NCI-H1105 treated with DMSO at 0.1 percent for 48 hours (cell line): Measurements from ENCODE around the gene HYAL2.
"Not testable (repeated sequence)": the region's sequence is repeated elsewhere in the genome, so short reads cannot be mapped to it uniquely, and the experiment has no call there.

ENCODE experiments used
- DNase-seq: peaks from one replicate; lab custom pipeline; 2025; lab: John Stamatoyannopoulos, UW

Gene HYAL2

GRCh38 chr3:50290161-50290641, 32.3 kb downstream of the HYAL2 start:
- DNase-seq: no peak

DNA sequence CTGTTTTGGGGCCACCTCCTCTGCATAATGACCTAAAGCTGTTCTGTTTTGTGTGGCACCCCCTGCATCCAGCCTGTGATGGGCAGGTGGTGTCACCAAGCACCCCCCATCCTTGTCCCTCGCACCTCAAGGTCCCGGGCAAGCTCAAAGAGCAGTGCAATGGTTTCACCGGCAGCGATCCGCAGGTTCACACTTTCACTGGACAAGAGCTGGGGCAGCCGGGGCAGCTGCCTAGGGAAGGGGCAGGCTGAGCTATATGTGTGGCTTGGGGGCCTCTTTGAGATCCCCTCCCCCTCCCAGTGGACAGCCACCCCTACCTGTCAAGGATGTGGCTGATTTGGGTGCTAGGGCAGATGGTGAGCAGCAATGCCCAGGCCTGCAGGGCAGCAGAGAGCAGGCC, 33.4 kb downstream of the HYAL2 start:
- no peak for DNase-seq

- no peak for DNase-seq
Measured at GRCh38 chr3:50288387-50289007, 34.0 kb downstream of the HYAL2 start.

GRCh38 chr3:50287262-50287661, 35.3 kb downstream of the HYAL2 start:
- no peak for DNase-seq

GRCh38 chr3:50286322-50287227, 36.0 kb downstream of the HYAL2 start:
- DNase-seq: no peak

DNA sequence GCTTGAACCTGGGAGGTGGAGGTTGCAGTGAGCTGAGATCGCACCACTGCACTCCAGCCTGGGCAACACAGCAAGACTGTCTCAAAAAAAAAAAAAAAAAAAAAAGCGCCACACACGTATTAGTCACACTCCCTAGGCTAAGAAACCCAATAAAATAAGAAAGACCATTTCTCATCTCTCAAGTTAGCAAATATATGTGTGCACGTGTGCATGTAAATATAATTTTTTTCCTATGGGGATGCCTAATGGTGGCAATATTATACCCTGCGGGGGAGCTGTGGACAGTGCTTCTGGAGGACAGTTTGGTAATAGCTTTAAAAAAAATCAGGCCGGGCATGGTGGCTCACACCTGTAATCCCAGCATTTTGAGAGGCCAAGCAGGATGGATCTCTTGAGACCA, 38.4 kb downstream of the HYAL2 start:
- not testable (repeated sequence) for DNase-seq

DNA sequence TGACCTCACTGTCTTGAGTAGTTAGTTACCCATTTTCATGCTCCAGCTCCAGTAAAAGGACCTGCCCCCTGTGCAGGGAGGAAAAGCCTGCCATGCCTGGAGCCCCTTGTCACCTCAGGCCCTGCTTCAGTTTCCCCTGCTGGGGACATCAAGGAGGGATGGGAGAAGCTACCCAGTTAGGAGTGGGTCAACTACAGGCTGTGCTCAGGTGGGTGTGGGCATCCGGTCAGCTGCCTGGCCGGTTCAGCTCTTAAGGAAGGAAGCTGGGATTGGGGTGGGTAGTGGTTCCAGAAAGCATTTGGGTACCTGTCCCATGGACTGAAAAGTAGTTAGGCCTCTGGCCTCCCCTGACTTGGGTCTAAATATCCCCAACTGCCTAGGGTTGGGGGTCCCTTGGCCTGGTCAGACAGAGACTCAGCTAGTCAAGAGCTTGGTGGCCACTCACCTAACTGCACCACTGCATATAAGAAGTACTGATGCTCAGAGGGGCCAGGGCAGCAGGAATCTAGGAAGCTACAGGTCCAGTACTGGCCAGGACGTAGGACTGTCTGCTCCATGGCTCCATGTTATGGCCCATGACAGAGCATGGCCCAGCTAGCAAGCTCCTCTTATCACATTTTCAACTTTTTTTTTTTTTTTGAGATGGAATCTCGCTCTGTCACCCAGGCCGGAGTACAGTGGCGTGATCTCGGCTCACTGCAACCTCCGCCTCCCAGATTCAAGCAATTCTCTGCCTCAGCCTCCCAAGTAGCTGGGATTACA, 43.1 kb downstream of the HYAL2 start:
- no peak for DNase-seq

DNA sequence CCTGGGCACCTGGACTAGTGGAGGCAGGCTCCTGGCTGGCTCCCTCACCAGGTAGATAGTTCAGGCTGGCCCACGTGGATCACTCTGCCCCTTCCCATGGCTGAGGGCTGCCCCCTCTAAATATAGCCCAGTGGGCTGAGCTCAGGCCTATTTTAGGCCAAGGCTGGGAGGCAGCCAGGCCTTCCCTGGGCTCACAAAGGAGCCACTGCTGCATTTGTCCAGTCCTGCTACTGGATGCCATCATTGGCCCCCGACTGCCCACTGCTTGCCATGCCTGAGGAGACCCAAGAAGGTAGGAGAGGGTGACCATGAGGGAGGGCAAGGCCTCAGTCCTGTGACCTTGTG, 43.7 kb downstream of the HYAL2 start, which contains the start of gene LSMEM2:
Gene LSMEM2 (plus strand): TSS at position 208 of the 345 bp plus-strand sequence. CDS start 27 bp downstream, at position 235.
- DNase-seq: no peak

GRCh38 chr3:50278123-50278879, 44.2 kb downstream of the HYAL2 start:
- no peak for DNase-seq

GRCh38 chr3:50276762-50277101, 45.8 kb downstream of the HYAL2 start:
- no peak for DNase-seq

DNA sequence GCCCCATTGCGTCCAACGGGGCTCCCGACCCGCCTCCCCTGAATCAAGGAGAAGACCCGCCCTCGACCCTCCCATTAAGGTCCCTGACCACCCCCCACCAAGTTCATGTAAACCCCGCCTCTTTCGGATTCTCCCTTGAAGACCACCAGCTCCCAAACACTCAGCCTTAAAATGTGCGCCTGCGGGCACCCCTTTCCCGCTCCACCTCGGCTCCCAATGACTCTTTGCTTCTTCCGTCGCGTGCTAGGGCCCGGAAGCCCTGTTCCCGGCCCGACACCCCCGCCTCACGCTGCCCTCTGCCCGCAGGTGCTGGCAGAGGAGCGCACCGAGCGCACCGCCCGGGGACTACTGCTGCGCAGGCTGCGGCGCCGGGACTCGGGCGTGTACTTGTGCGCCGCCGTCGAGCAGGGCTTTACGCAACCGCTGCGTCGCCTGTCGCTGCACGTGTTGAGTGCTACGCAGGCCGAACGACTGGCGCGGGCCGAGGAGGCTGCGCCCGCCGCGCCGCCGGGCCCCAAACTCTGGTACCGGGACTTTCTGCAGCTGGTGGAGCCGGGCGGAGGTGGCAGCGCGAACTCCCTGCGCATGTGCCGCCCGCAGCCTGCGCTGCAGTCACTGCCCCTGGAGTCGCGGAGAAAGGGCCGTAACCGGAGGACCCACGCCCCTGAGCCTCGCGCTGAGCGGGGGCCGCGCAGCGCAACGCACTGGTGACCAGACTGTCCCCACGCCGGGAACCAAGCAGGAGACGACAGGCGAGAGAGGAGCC, 46.4 kb downstream of the HYAL2 start:
- DNase-seq: no peak

GRCh38 chr3:50275141-50275995, 47.2 kb downstream of the HYAL2 start:
- DNase-seq: no peak

DNA sequence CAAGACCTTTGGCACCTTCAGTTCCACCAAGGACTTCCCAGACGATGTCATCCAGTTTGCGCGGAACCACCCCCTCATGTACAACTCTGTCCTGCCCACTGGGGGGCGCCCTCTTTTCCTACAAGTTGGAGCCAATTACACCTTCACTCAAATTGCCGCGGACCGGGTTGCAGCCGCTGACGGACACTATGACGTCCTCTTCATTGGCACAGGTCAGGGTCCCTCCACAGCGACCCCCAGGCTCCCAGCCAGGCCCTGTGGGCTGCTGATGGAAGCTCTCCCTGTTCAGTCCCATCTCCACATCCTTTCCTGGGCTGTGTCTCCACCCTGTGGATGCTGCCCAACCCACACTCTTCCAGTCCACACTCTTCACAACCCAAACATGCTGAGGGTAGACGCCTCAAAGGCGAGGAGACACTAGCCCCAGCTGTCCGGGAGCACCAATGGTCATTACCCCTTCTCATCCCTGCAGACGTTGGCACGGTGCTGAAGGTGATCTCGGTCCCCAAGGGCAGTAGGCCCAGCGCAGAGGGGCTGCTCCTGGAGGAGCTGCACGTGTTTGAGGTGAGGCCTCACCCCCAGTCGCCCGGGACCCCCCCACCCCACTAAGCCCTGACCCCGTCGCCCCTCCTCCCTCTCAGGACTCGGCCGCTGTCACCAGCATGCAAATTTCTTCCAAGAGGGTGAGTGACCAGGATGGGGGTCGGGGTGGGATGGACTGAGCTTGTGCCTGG, 48.0 kb downstream of the HYAL2 start:
- DNase-seq: peak; percentile 38

- DNase-seq: no peak
Measured at GRCh38 chr3:50273689-50274065, 48.9 kb downstream of the HYAL2 start.

- DNase-seq: peak; percentile 54
Measured at GRCh38 chr3:50272911-50273688, 49.4 kb downstream of the HYAL2 start.

DNA sequence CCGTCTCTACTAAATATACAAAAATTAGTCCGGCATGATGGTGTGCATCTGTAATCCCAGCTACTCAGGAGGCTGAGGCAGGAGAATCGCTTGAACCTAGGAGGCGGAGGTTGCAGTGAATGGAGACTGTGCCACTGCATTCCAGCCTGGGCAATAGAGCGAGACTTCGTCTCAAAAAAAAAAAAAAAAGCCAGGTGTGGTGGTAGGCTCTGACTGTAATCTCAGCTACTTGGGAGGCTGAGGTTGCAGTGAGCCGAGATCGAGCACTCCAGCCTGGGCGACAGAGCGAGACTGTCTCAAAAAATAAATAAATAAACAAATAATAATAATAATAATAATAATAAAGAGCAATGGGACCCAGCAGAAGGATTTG, 50.0 kb downstream of the HYAL2 start:
- DNase-seq: not testable (repeated sequence)

DNA sequence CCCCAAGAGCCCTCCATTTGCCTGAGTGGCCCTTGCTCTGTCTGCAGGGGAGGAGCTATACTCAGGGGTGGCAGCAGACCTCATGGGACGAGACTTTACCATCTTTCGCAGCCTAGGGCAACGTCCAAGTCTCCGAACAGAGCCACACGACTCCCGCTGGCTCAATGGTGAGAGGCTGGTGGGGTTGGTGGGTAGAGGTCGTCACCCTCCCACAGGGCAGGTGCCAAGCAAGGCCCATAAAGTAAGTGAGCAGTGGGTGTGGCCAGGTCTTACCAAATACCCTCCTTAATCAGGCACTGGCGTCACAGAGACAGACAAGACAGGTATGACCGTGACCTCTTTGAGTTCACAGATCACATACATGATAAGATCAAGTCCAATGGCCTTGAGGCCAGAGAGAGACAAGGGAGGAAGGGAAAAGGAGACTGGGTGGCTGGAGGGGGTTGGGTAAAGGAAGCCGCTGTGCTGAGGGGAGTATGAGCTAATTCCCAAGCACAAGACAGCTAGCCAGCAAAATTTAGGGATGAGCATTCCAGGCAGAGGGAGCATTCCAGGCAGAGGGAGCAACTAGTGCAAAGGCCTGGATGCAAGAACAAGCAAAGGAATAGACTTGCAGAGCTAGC, 51.1 kb downstream of the HYAL2 start:
- DNase-seq: no peak
